Esophagus squamous epithelium (tissue), 4 donors: ENCODE results near the gene CDK17.

Experiments
- POLR2A ChIP-seq, 4 donors: fragments of 450-650 bp; IDR thresholded peaks; one replicate each; pipeline ENCODE4 v1.6.1; 2017; ENCODE audit warnings: antibody characterized with exemption in 4 of 4, mild to moderate bottlenecking in 4 of 4, moderate library complexity in 3 of 4
- TF ChIP-seq, protein P1 (sequence below), 6 experiments: fragments of 450-650 bp in 4 of 6; fragments of 200-600 bp in 2 of 6; sonication (generic) in 2 of 6; IDR thresholded peaks; one replicate each; pipeline ENCODE4 v1.5.1; 2016 to 2019; ENCODE audit warnings: antibody characterized with exemption in 6 of 6, mild to moderate bottlenecking in 4 of 6, moderate library complexity in 4 of 6

DNA sequence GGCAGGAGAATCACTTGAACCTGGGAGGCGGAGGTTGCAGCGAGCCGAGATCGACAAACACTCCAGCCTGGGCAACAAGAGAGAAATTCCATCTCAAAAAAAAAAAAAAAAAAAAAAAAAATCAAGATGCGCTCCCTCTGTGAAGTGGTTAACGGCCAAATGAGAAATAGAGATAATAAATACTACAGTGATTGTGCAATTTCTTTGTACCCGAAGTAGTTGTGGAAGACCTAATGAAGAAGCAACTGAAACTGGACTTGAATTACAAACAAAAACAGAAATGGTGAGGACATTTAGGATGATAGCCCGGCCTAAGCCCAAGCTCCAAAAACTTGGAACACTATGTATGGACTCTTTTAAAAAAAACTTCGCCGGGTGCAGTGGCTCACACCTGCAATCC is 44.2 kb upstream of the CDK17 start:
- TF ChIP-seq, protein P1, sequence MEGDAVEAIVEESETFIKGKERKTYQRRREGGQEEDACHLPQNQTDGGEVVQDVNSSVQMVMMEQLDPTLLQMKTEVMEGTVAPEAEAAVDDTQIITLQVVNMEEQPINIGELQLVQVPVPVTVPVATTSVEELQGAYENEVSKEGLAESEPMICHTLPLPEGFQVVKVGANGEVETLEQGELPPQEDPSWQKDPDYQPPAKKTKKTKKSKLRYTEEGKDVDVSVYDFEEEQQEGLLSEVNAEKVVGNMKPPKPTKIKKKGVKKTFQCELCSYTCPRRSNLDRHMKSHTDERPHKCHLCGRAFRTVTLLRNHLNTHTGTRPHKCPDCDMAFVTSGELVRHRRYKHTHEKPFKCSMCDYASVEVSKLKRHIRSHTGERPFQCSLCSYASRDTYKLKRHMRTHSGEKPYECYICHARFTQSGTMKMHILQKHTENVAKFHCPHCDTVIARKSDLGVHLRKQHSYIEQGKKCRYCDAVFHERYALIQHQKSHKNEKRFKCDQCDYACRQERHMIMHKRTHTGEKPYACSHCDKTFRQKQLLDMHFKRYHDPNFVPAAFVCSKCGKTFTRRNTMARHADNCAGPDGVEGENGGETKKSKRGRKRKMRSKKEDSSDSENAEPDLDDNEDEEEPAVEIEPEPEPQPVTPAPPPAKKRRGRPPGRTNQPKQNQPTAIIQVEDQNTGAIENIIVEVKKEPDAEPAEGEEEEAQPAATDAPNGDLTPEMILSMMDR (IDR thresholded peaks at IDR 0.05): no peak
- TF ChIP-seq POLR2A (IDR thresholded peaks at IDR 0.05): no peak
